ENCODE data around the gene NFAT5.
"Not testable (repeated sequence)": the region's sequence is repeated elsewhere in the genome, so short reads cannot be mapped to it uniquely, and the experiment has no call there.

Gene NFAT5, protein sequence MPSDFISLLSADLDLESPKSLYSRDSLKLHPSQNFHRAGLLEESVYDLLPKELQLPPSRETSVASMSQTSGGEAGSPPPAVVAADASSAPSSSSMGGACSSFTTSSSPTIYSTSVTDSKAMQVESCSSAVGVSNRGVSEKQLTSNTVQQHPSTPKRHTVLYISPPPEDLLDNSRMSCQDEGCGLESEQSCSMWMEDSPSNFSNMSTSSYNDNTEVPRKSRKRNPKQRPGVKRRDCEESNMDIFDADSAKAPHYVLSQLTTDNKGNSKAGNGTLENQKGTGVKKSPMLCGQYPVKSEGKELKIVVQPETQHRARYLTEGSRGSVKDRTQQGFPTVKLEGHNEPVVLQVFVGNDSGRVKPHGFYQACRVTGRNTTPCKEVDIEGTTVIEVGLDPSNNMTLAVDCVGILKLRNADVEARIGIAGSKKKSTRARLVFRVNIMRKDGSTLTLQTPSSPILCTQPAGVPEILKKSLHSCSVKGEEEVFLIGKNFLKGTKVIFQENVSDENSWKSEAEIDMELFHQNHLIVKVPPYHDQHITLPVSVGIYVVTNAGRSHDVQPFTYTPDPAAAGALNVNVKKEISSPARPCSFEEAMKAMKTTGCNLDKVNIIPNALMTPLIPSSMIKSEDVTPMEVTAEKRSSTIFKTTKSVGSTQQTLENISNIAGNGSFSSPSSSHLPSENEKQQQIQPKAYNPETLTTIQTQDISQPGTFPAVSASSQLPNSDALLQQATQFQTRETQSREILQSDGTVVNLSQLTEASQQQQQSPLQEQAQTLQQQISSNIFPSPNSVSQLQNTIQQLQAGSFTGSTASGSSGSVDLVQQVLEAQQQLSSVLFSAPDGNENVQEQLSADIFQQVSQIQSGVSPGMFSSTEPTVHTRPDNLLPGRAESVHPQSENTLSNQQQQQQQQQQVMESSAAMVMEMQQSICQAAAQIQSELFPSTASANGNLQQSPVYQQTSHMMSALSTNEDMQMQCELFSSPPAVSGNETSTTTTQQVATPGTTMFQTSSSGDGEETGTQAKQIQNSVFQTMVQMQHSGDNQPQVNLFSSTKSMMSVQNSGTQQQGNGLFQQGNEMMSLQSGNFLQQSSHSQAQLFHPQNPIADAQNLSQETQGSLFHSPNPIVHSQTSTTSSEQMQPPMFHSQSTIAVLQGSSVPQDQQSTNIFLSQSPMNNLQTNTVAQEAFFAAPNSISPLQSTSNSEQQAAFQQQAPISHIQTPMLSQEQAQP (N-terminal part only)

DNA sequence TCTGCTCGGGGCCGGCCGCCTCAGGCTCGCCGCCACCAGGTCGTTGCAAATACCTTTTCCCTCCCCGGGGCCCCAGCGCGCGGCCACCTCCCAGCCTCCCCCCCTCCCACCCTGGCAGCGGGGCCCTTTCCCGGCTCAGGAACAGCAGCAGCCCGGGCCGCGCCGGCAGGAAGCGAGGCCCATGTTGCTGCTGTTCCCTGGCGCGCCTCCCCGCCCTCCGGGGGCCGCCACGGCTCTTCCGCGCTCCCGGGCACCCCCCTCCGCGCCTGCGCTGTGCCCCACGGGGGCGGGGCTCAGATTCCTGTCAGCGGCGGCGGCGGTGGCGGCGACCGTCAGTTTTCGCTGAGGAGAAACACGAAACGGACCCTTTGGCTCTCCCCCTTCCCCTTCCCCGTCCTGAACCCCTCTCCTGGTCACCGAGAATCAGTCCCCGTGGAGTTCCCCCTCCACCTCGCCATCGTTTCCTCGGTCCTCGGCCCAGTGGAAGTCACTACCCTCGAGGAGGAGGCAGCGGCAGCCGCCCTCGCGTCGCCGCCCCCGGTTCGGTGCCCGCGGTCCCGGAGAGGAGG, at the start of gene NFAT5:
Gene NFAT5 (plus strand): TSS at position 296 of the 569 bp plus-strand sequence. CDS start 336 bp downstream, outside the sequence.
- DNase-seq (ENCODE audit: low spot score), result peak; percentile 89

DNA sequence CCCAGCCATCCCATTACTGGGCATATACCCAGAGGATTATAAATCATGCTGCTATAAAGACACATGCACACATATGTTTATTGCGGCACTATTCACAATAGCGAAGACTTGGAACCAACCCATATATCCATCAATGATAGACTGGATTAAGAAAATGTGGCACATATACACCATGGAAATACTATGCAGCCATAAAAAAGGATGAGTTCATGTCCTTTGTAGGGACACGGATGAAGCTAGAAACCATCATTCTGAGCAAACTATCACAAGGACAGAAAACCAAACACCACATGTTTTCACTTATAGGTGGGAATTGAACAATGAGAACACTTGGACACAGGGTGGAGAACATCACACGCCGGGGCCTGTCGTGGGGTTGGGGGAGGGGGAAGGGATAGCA, 47.9 kb upstream of the NFAT5 start:
- DNase-seq (ENCODE audit: low spot score), result not testable (repeated sequence)

- no peak for DNase-seq (ENCODE audit: low spot score)
Observed at GRCh38 chr16:69520413-69520799, 45.4 kb upstream of the NFAT5 start.

DNA sequence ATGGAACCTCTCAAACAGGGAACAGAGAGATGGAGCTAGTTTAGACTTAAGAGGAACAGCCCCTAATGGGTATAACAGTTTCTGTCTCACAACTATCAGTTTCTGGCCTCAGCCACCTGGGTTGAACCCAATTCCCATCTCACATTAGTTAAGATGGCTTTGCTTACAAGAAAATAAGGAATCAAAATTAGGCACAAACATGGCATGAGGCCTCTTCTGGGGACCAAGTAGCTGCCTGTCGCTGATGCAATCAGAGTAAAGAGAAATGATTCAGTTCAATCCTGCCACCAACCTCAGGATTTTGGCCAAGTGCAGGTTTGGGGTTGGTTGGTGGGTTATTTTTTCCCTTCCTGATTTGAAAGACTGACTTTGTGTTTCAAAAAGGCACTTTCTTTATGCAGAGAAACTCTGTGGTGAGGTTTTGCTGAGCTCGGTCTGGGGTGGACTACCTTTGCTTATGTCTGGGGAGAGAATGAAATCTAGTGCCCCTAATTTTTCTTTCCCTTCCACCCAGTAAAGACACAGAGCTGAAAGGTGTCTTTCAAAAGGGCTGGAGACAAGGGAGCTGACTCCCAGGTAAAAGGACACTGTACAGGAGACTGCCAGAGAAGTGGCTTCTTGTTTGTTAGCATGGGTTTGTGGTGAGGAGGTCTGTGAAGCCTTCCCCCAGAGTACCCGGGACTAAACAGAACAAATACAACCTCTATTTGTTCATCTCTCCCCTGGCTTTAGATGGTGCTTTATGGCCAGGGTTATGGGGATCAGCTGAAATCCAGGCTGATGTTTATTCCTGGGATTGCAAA, 44.8 kb upstream of the NFAT5 start:
- no peak for DNase-seq (ENCODE audit: low spot score)

DNA sequence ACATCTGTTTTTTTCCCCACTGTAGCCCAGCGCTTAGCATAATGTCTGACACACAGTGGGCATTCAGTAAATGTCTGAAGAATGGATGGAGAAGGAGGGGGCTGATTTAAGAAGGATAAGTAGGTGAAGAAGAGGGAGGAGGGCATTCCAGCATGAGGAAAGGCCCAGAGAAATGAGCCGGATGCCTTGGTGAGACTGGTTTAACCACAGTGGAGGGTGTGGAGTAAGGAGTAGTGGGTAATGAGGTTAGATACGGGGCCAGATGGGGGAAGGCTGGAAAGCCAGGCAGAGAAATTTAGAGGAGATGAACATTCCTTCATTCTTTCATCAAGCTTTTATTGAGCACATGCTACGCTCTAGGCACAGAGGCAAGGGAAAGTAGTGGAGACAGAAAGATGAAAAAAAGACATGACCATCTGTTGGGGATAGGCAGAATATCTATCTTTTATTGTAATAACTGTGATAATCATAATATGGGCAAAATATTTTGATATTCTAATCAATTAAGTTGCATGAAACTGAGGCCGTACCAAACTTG, 43.7 kb upstream of the NFAT5 start:
- no peak for DNase-seq (ENCODE audit: low spot score)

- peak; percentile 88 for DNase-seq (ENCODE audit: low spot score)
Observed at GRCh38 chr16:69522732-69523404, 42.9 kb upstream of the NFAT5 start.

- DNase-seq (ENCODE audit: low spot score), result no peak
Observed at GRCh38 chr16:69523566-69524305, 42.0 kb upstream of the NFAT5 start.

GRCh38 chr16:69526831-69527655, 38.7 kb upstream of the NFAT5 start:
- no peak for DNase-seq (ENCODE audit: low spot score)

DNA sequence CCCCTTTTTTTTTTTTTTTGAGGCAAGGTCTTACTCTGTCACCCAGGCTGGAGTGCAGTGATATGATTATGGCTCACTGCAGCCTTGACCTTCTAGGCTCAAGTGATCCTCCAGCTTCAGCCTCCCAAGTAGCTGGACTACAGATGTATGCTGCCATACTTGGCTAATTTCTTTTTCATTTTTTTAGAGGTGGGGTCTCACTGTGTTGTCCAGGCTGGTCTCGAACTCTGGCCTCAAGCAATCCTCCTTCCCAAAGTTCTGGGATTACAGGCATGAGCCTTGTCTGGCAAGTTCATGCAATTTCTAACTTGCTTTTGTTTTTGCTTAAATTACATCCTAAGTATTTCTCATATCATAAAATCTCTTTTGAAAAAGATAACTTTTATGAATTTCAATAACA, 33.8 kb upstream of the NFAT5 start:
- no peak for DNase-seq (ENCODE audit: low spot score)

- DNase-seq (ENCODE audit: low spot score), result no peak
Observed at GRCh38 chr16:69532641-69533455, 32.9 kb upstream of the NFAT5 start.

GRCh38 chr16:69534720-69535119, 31.0 kb upstream of the NFAT5 start:
- no peak for DNase-seq (ENCODE audit: low spot score)

DNA sequence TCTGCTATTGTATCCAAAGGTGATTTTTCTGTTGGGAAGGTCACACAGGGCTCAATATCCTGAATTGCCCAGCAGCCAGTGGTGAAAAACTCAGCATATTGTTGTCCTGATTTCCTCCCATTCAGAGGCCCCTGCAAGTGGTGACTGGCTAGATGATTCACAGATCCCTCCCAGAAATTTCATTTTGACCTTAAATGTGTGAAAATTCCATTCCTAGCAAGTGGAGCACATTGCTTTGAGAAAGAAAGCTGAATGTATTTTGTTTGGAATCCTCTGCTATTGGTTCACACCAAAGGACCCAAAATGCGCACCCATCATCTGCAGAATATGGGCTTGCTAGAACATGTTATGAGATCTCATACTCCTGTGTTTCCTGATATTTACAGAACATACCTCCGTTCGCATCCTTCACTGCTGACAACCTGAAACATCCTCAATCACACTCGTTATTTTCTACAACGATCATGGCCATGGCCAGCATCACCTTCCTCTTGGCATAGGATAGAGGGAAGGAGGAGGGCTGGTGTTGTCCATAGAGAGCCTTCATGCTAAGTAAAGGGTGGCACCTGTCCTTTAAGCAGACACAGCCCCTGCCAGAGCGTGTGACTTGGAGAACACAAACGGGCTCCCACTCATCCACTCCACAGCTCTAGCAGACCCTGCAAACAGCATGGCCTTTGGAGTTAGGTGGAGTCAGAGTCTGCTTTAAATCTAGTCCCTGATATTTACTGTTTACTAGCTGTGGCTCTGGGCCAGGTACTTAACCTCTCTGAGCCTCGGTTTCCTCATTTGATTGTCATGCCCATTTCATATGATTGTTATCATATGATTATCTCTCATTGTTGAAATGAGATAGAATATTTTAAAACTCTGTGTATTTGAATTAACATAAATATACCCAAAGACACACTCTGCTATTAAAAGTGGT, 30.4 kb upstream of the NFAT5 start:
- DNase-seq (ENCODE audit: low spot score), result no peak

- no peak for DNase-seq (ENCODE audit: low spot score)
Observed at GRCh38 chr16:69537706-69538080, 28.1 kb upstream of the NFAT5 start.

DNA sequence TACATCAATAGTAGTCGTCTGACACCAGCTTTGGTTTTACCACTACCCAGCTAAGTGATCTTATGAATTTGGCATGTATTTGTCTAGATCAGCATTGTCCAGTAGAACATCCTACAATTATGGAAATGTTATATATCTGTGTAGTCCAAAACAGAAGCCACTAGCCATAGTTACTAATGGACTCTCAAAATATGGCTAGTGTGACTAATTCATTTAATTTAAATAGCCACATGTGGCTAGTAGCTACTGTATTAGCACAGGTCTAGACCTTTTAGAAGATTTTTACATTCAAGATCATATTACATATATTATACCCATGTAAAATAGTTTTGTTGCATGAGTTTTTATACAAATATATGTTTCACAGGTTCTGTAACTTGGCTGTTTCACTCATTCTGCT, 27.0 kb upstream of the NFAT5 start:
- DNase-seq (ENCODE audit: low spot score), result no peak

- DNase-seq (ENCODE audit: low spot score), result no peak
Observed at GRCh38 chr16:69542974-69543373, 22.8 kb upstream of the NFAT5 start.

- DNase-seq (ENCODE audit: low spot score), result peak; percentile 20
Observed at GRCh38 chr16:69544088-69544487, 21.7 kb upstream of the NFAT5 start.

DNA sequence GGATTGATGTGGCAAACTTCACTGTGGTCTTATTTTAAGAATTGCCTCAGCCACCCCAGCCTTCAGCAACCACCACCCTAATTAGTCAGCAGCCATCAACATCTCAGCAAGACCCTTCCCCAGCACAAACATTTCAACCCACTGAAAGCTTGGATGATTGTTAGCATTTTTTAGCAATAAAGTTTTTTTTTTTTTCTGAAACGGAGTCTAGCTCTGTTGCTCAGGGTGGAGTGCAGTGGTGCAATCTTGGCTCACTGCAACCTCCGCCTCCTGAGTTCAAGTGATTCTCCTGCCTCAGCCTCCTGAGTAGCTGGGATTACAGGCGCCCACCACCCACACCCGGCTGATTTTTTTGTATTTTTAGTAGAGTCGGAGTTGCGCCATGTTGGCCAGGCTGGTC, 19.1 kb upstream of the NFAT5 start:
- not testable (repeated sequence) for DNase-seq (ENCODE audit: low spot score)

All from NAMALWA (cell line).